Ishikawa (cell line): ENCODE results near the gene STX5.

Experiments
- CEBPB ChIP-seq: IDR thresholded peaks from 2 replicates; pipeline ENCODE4 v1.6.1; 2012
- CREB1 ChIP-seq: IDR thresholded peaks from 2 replicates; pipeline ENCODE4 v1.6.1; 2012; ENCODE audit warnings: low read depth
- EGR1 ChIP-seq: IDR thresholded peaks from 2 replicates; pipeline ENCODE4 v1.6.1; 2012
- EP300 ChIP-seq: IDR thresholded peaks from 2 replicates; pipeline ENCODE4 v1.6.1; 2012; ENCODE audit warnings: borderline replicate concordance
- FOXM1 ChIP-seq: IDR thresholded peaks from 2 replicates; pipeline ENCODE4 v1.6.1; 2012; ENCODE audit warnings: low read depth, borderline replicate concordance
- MAX ChIP-seq: IDR thresholded peaks from 2 replicates; pipeline ENCODE4 v1.6.1; 2012
- NFIC ChIP-seq: IDR thresholded peaks from 2 replicates; pipeline ENCODE4 v1.6.1; 2012
- RAD21 ChIP-seq: IDR thresholded peaks from 2 replicates; pipeline ENCODE4 v1.6.1; 2012; ENCODE audit warnings: low read depth
- REST ChIP-seq: IDR thresholded peaks from 2 replicates; pipeline ENCODE4 v1.6.1; 2012; ENCODE audit warnings: low read depth, mild to moderate bottlenecking
- TAF1 ChIP-seq: IDR thresholded peaks from 2 replicates; pipeline ENCODE4 v1.6.1; 2012; ENCODE audit warnings: low read depth, mild to moderate bottlenecking
- TCF12 ChIP-seq: IDR thresholded peaks from 2 replicates; pipeline ENCODE4 v1.6.1; 2012; ENCODE audit warnings: low read depth
- TEAD4 ChIP-seq: IDR thresholded peaks from 2 replicates; pipeline ENCODE4 v1.6.1; 2012
- USF1 ChIP-seq: IDR thresholded peaks from 2 replicates; pipeline ENCODE4 v1.6.1; 2012
- YY1 ChIP-seq: IDR thresholded peaks from 2 replicates; pipeline ENCODE4 v1.6.1; 2012; ENCODE audit warnings: low read depth
- ZBTB7A ChIP-seq: IDR thresholded peaks from 2 replicates; pipeline ENCODE4 v1.6.1; 2012; ENCODE audit warnings: low read depth

The STX5 gene

GRCh38 chr11:62835336-62835735 lies 3.5 kb upstream of the STX5 start:
- TF ChIP-seq TAF1, result no peak
- TF ChIP-seq CEBPB, result no peak
- no peak for TF ChIP-seq USF1
- no peak for TF ChIP-seq RAD21
- TF ChIP-seq FOXM1, result no peak
- no peak for TF ChIP-seq NFIC
- no peak for TF ChIP-seq EP300
- TF ChIP-seq CREB1, result no peak
- TF ChIP-seq REST, result no peak
- no peak for TF ChIP-seq EGR1
- TF ChIP-seq TEAD4, result no peak
- no peak for TF ChIP-seq MAX
- no peak for TF ChIP-seq YY1
- TF ChIP-seq ZBTB7A, result no peak
- TF ChIP-seq TCF12, result no peak

GRCh38 chr11:62832336-62833234 lies 734 bp upstream of the STX5 start, which contains the start of gene TEX54:
Gene TEX54, minus strand, starts transcription at chr11:62832841.
- TF ChIP-seq FOXM1 (no peak), MAX (0 out of 2 replicates have a peak, but pooled peaks have one; percentile 4)

- TF ChIP-seq ZBTB7A, result no peak
- no peak for TF ChIP-seq NFIC
- TF ChIP-seq TEAD4, result no peak
- TF ChIP-seq YY1, result no peak
- TF ChIP-seq TAF1, result no peak
- no peak for TF ChIP-seq CREB1
- no peak for TF ChIP-seq MAX
- no peak for TF ChIP-seq TCF12
Observed at GRCh38 chr11:62830904-62831519, 839 bp downstream of the STX5 start.

- TF ChIP-seq YY1, result no peak
- no peak for TF ChIP-seq FOXM1
- no peak for TF ChIP-seq CEBPB
Observed at GRCh38 chr11:62823677-62824076, 8.2 kb downstream of the STX5 start.

GRCh38 chr11:62817129-62817528 lies 14.7 kb downstream of the STX5 start:
- TF ChIP-seq ZBTB7A, result no peak
- no peak for TF ChIP-seq MAX
- TF ChIP-seq EP300, result no peak
- no peak for TF ChIP-seq YY1
- no peak for TF ChIP-seq RAD21
- TF ChIP-seq TEAD4, result no peak
- TF ChIP-seq CREB1, result no peak
- TF ChIP-seq USF1, result no peak

- TF ChIP-seq YY1 (no peak), CREB1 (no peak), CEBPB (no peak), REST (no peak), NFIC (no peak), FOXM1 (no peak), TCF12 (no peak), ZBTB7A (no peak), USF1 (no peak), EGR1 (no peak), MAX (no peak), TAF1 (no peak), EP300 (no peak), TEAD4 (no peak), RAD21 (no peak)
Observed at GRCh38 chr11:62816557-62816956, 15.3 kb downstream of the STX5 start.
